GM12801 (cell line): ENCODE data around the gene EGR2.

ENCODE experiments used
- TF ChIP-seq, protein P1 (sequence below): IDR thresholded peaks from one replicate; pipeline ENCODE4 v1.5.1; 2011; ENCODE audit warnings: control low read depth; ENCODE audit not compliant: insufficient read length; ENCODE audit errors: extremely low read depth

Gene EGR2

DNA sequence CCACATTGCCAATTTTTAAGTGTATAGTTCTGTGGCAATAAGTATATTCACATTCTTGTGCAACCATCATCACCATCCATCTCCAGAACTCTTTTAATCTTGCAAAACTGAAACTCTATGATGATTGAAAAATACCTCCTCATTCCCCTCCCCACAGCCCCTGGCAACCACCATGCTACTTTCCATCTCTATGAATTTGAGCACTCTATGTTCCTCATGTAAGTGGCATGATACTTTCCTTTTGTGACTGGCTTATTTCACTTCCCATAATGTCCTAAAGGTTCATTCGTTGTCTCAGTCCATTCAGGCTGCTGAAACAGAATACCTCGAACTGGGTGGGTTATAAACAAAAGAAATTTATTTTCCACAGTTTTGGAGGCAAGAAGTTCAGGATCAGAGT, 23.4 kb upstream of the EGR2 start:
- TF ChIP-seq, protein P1, sequence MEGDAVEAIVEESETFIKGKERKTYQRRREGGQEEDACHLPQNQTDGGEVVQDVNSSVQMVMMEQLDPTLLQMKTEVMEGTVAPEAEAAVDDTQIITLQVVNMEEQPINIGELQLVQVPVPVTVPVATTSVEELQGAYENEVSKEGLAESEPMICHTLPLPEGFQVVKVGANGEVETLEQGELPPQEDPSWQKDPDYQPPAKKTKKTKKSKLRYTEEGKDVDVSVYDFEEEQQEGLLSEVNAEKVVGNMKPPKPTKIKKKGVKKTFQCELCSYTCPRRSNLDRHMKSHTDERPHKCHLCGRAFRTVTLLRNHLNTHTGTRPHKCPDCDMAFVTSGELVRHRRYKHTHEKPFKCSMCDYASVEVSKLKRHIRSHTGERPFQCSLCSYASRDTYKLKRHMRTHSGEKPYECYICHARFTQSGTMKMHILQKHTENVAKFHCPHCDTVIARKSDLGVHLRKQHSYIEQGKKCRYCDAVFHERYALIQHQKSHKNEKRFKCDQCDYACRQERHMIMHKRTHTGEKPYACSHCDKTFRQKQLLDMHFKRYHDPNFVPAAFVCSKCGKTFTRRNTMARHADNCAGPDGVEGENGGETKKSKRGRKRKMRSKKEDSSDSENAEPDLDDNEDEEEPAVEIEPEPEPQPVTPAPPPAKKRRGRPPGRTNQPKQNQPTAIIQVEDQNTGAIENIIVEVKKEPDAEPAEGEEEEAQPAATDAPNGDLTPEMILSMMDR: no peak

DNA sequence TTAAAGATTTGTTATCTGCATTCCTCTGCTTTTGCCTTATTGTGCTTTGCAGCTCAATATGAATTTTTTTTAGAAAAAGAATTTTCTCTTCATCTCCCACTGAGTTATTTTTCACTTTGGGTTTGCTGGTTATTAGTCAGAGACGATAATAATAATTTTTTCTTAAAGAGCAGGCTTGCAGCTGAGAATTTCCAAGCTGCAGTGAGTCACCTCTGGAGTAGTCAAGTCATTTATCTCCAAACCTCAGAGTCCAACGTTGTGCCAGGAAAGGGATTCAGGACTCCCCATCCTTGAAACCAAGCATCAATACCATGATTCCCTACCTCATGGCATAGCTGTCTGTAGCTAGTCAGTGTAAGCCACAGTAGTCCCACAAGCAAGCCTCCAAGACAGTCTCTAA, 15.2 kb upstream of the EGR2 start:
- TF ChIP-seq, protein P1: no peak

DNA sequence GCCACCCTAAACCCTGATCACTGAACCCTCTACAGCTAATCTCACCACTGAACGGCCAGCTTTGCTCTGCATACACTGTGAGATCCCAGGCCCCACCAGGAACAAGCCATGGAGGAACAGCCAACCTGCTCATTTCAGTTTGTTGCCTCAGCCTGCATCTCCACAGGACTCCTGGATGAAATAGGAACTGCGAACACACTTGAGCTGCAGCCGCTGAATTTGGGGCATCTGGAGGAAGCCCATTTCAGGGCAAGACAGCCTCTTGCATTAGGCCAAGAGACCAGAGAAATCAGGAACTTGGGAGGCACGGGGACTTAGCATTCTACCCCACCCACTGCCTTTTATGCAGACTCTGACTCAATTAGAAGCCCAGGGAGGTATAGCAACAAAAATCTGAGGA, 14.5 kb upstream of the EGR2 start:
- TF ChIP-seq, protein P1: no peak

DNA sequence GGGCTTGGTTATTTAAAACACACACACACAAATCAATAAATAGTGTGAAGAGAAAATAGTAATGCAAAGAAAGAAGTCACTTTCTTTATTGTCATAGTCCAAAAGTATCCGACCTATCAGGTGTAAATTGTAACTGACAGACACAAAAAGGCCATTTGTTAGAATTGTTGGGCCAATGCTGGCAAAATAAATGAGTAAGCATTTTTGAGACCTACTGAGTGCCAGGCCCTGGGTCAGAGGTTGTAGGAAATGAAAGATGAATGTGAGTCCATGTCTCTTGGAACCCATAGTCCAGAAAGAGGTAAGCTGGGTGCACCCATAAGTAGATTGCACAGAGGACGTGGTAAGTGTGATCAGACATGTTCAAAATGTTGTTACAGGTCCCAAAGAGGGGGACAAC, 13.5 kb upstream of the EGR2 start:
- TF ChIP-seq, protein P1: no peak

DNA sequence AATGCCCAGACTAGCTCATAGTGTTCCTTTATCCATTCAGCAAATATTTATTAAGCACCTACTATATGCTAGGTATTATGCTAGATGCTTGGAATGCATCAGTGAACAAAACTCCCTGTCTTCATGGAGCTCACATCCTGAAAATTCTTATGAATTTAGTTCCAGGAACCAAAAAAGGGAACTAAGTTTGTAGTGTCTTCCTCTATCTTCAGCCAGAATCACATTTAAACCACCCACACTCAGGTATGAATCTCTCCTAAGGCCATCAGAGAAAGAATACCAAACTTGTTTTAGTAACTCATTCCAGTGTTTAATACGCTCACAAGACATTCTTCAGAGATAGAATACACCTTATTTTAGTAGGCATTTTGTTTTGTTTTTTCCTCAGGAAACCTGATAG, 10.1 kb upstream of the EGR2 start:
- TF ChIP-seq, protein P1: no peak

DNA sequence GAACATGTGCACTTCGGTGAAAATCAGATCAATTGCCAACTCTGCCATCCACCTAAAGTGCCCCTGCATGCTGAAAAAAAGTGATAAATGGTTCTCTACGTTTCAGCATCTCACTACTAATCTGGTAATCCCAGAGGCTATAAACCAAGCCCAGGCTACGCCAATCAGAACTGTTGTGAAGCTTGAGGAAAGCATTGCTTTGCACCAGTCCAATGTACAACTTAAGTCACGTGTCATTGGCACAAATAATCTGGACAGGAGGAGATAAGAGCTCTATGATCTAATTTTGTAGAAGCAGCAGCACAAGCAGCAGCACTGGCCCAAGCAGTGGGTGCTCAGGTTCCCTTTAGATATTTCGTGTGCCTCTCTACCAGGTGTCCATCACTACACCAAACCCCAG, 4.4 kb upstream of the EGR2 start:
- TF ChIP-seq, protein P1: no peak

DNA sequence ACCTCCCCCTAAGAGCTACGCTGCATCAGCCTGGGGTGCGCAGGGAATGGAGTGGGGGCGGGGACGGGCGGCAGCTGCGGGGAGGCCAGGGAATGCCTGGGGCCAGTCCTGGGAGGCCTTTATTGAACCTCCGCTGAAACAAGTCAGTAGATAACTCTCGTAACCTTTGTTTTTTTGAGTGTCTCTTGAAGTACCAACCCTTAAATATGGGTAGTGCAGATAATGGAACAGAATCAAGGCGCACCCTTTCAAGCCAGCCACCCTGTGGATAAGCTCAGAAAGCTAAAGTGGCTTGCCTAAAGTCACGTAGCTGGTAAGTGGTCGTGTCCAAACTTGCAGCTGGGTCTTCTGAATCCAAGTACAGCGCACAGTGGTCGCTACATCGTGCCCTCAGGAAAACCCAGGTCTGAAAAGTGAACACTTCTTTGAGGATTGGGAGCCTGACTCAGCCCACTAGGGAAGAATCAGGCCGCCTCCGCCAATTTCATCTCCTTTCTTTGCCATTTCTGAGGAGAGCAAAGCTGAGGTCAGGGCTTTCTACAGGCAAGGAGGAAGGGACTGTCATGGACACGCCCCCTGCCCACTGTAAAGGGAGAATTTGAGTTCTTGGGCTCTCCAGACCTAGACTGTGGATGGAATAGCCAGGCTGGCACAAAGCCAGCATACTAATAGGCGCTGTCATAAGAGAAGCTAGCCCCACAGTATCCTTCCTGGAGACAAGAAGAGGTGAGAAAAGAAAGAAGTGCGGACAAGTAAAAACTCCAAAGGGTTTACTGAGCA, 3.2 kb upstream of the EGR2 start:
- TF ChIP-seq, protein P1: no peak
